DMS 273 treated with DMSO at 0.1 percent for 48 hours (cell line): ENCODE data around the gene HBD.
A peak's percentile ranks its signal among the peaks of the same experiment; 100 is the strongest.

Experiments
- DNase-seq: peaks from one replicate; lab custom pipeline; 2025; lab: John Stamatoyannopoulos, UW

HBD gene

GRCh38 chr11:5232176-5232575 lies 2.1 kb downstream of the HBD start:
- no peak for DNase-seq

GRCh38 chr11:5231111-5231510 lies 3.2 kb downstream of the HBD start:
- no peak for DNase-seq

GRCh38 chr11:5230266-5230665 lies 4.0 kb downstream of the HBD start:
- no peak for DNase-seq

- DNase-seq: no peak
Observed at GRCh38 chr11:5229796-5230195, 4.5 kb downstream of the HBD start.

- DNase-seq: no peak
Observed at GRCh38 chr11:5229356-5229755, 4.9 kb downstream of the HBD start.

- no peak for DNase-seq
Observed at GRCh38 chr11:5228124-5228523, 6.2 kb downstream of the HBD start.

GRCh38 chr11:5227681-5228080 lies 6.6 kb downstream of the HBD start:
- DNase-seq: no peak

- peak; percentile 84 for DNase-seq
Observed at GRCh38 chr11:5226732-5227310, 7.5 kb downstream of the HBD start, which contains the start of gene HBB. Gene HBB (minus strand): TSS chr11:5227071. CDS start chr11:5227021, 50 bp downstream.

- DNase-seq: no peak
Observed at GRCh38 chr11:5225480-5225871, 8.8 kb downstream of the HBD start.

GRCh38 chr11:5224538-5225479 lies 9.5 kb downstream of the HBD start:
- no peak for DNase-seq

GRCh38 chr11:5223686-5224085 lies 10.6 kb downstream of the HBD start:
- DNase-seq: no peak

GRCh38 chr11:5223146-5223545 lies 11.1 kb downstream of the HBD start:
- DNase-seq: no peak

- DNase-seq: no peak
Observed at GRCh38 chr11:5210376-5210885, 23.9 kb downstream of the HBD start.

- no peak for DNase-seq
Observed at GRCh38 chr11:5204787-5205186, 29.5 kb downstream of the HBD start.

- no peak for DNase-seq
Observed at GRCh38 chr11:5203366-5203765, 30.9 kb downstream of the HBD start.

GRCh38 chr11:5200582-5200981 lies 33.7 kb downstream of the HBD start, which contains the start of gene OR51V1:
Gene OR51V1 (minus strand): TSS chr11:5200682. CDS start chr11:5200682, 0 bp downstream.
- no peak for DNase-seq

GRCh38 chr11:5198285-5198684 lies 36.0 kb downstream of the HBD start:
- no peak for DNase-seq

- no peak for DNase-seq
Observed at GRCh38 chr11:5197536-5197935, 36.7 kb downstream of the HBD start.

- no peak for DNase-seq
Observed at GRCh38 chr11:5196731-5197130, 37.6 kb downstream of the HBD start.

GRCh38 chr11:5196067-5196466 lies 38.2 kb downstream of the HBD start:
- DNase-seq: no peak

- no peak for DNase-seq
Observed at GRCh38 chr11:5192738-5193137, 41.5 kb downstream of the HBD start.

- DNase-seq: no peak
Observed at GRCh38 chr11:5188201-5188600, 46.1 kb downstream of the HBD start.
